Liver (tissue), 9 donors: Measurements from ENCODE around the gene DNAJB6. TPM values are rescaled to one million over a fixed set of nuclear protein-coding genes. Genes with fewer than 3 reads are reported as not detected.

Experiments used
- DNase-seq: peaks from one replicate; pipeline ENCODE4 v3.0.0-alpha.2; 2017; ENCODE audit warnings: low spot score
- H3K27ac ChIP-seq, 2 donors: one replicate each; pipeline ENCODE4 v1.7.0; 2013; ENCODE audit warnings: inconsistent platforms in 2 of 2, low read length in 2 of 2, control low read depth in 1 of 2, low read depth in 1 of 2, mild to moderate bottlenecking in 1 of 2
- H3K27me3 ChIP-seq, 4 donors: one replicate each; pipeline versions ENCODE4 v1.6.1 to v1.7.0; 2013; ENCODE audit warnings: low read length in 3 of 4, inconsistent platforms in 1 of 4, mild to moderate bottlenecking in 1 of 4, moderate library complexity in 1 of 4; ENCODE audit not compliant: control insufficient read depth in 4 of 4, insufficient read depth in 4 of 4
- H3K36me3 ChIP-seq, 4 donors: one replicate each; pipeline versions ENCODE4 v1.6.1 to v1.7.0; 2013; ENCODE audit warnings: low read length in 3 of 4, mild to moderate bottlenecking in 3 of 4, low read depth in 1 of 4, moderate library complexity in 1 of 4; ENCODE audit not compliant: control insufficient read depth in 4 of 4, insufficient read depth in 3 of 4
- H3K4me1 ChIP-seq, 4 donors: one replicate each; pipeline versions ENCODE4 v1.6.1 to v1.7.0; 2013; ENCODE audit warnings: low read length in 3 of 4, mild to moderate bottlenecking in 3 of 4, moderate library complexity in 1 of 4; ENCODE audit not compliant: control insufficient read depth in 4 of 4, insufficient read depth in 4 of 4
- H3K4me3 ChIP-seq, 3 donors: one replicate each; pipeline versions ENCODE4 v1.6.1 to v1.7.0; 2013; ENCODE audit warnings: low read length in 3 of 3, control low read depth in 1 of 3, low read depth in 1 of 3, mild to moderate bottlenecking in 1 of 3
- H3K9ac ChIP-seq, 2 donors: one replicate each; pipeline ENCODE4 v1.7.0; 2013; ENCODE audit warnings: low read length in 2 of 2, mild to moderate bottlenecking in 2 of 2, moderate library complexity in 2 of 2, control low read depth in 1 of 2, low read depth in 1 of 2
- H3K9me3 ChIP-seq, 4 donors: one replicate each; pipeline versions ENCODE4 v1.6.1 to v1.7.0; 2013; ENCODE audit warnings: low read length in 3 of 4; ENCODE audit not compliant: control insufficient read depth in 4 of 4
- EGR1 ChIP-seq, 2 donors: IDR thresholded peaks; 2 replicates each; pipeline ENCODE4 v1.6.1; 2016 to 2018; ENCODE audit warnings: antibody characterized with exemption in 2 of 2, low read depth in 2 of 2
- FOXA1 ChIP-seq: IDR thresholded peaks from 2 replicates; pipeline ENCODE4 v1.6.1; 2016; ENCODE audit warnings: antibody characterized with exemption
- GABPA ChIP-seq, 2 donors: IDR thresholded peaks in 1 of 2; conservative IDR thresholded peaks in 1 of 2; 2 replicates each; pipeline ENCODE4 v1.6.1; 2016; ENCODE audit warnings: antibody characterized with exemption in 2 of 2, mild to moderate bottlenecking in 1 of 2, moderate library complexity in 1 of 2
- HNF4G ChIP-seq: IDR thresholded peaks from 2 replicates; pipeline ENCODE4 v1.6.1; 2016; ENCODE audit warnings: antibody characterized with exemption
- MAX ChIP-seq: IDR thresholded peaks from 2 replicates; pipeline ENCODE4 v1.6.1; 2016; ENCODE audit warnings: antibody characterized with exemption
- NR2F2 ChIP-seq: IDR thresholded peaks from 2 replicates; pipeline ENCODE4 v1.6.1; 2016; ENCODE audit warnings: antibody characterized with exemption
- REST ChIP-seq: IDR thresholded peaks from 2 replicates; pipeline ENCODE4 v1.6.1; 2016; ENCODE audit warnings: antibody characterized with exemption, mild to moderate bottlenecking
- RXRA ChIP-seq, 2 donors: IDR thresholded peaks; 2 replicates each; pipeline ENCODE4 v1.6.1; 2017 to 2018; ENCODE audit warnings: antibody characterized with exemption in 2 of 2, mild to moderate bottlenecking in 1 of 2
- SP1 ChIP-seq: IDR thresholded peaks from 2 replicates; pipeline ENCODE4 v1.6.1; 2018; ENCODE audit warnings: antibody characterized with exemption, mild to moderate bottlenecking
- TAF1 ChIP-seq: conservative IDR thresholded peaks from 2 replicates; pipeline ENCODE4 v1.6.1; 2016; ENCODE audit warnings: antibody characterized with exemption, mild to moderate bottlenecking
- YY1 ChIP-seq: IDR thresholded peaks from 2 replicates; pipeline ENCODE4 v1.6.1; 2016; ENCODE audit warnings: antibody characterized with exemption, mild to moderate bottlenecking
- WGBS: extraction: QIAGEN DNeasy Blood & Tissue Kit; methylation state at CpG from one replicate; pipeline ENCODE4 v1.1.7; 2013; 5-methylcytosine and 5-hydroxymethylcytosine counted together
- polyA plus RNA-seq, 2 donors: library from polyadenylated mRNA; stranded (reverse) in 1 of 2; unstranded in 1 of 2; fragments of 200-250 nt in 1 of 2; fragments of >200 nt in 1 of 2; fragmentation: Nextera tagmentation in 1 of 2; extraction: Ambion mirVana in 1 of 2; gene quantifications; one replicate each; pipeline versions ENCODE4 v1.2.1 to v1.2.3, GENCODE V29; 2013 to 2015
- total RNA-seq, 2 donors: library from RNA; depleted of rRNA; stranded (reverse); fragments of >200 nt; gene quantifications; one replicate each; pipeline ENCODE4 v1.2.3, GENCODE V29; 2014
- TF ChIP-seq, protein P1 (sequence below): IDR thresholded peaks from 2 replicates; pipeline ENCODE4 v1.6.1; 2016; ENCODE audit warnings: antibody characterized with exemption
- TF ChIP-seq, protein P2 (sequence below): fragments of 150-350 bp; IDR thresholded peaks from 2 replicates; pipeline ENCODE4 v1.5.1; 2017; ENCODE audit warnings: improper control_type of control experiment, low read depth, low read length; ENCODE audit not compliant: missing input control
- TF ChIP-seq, protein P3 (sequence below): IDR thresholded peaks from 2 replicates; pipeline ENCODE4 v1.6.1; 2016; ENCODE audit warnings: antibody characterized with exemption
- donor health status: healthy.
- donor health status: healthy.
- donor health status: healthy.
- donor health status: healthy.
- donor health status: healthy.

Gene DNAJB6
- total and polyA plus RNA-seq, 4 donors, result 26.5 to 46.6 (median 42.4) TPM

DNA sequence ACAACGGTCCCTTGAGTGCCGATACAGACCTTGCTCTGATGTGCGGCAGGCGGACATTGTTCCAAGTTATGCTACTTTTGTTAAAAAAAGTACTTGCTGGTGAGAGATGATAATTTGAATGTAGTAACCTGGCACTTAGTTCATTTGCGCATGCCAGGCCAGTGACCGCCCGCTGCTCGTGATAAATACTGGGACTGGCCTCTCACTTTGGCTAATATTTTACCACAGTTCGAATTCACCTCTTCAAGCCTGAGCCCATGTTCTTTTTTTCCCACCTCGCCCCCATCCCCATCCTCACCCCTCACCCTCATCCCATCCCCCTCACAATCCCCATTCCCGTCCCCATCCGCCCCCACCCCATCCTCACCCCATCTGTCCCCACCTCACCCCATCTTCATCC is 126.4 kb downstream of the DNAJB6 start:
- TF ChIP-seq EGR1 (IDR thresholded peaks at IDR 0.05; ENCODE audit: low read depth in 2 of 2) (no peak), FOXA1 (no peak), NR2F2 (no peak), REST (no peak)
- H3K4me3 ChIP-seq, result no peak overlapping the region
- no peaks in the 10 kb centered on the region for H3K36me3 ChIP-seq
- 68% methylated on average over 12 of the region's 12 CpGs for whole genome bisulfite sequencing
- H3K9me3 ChIP-seq, result no peaks in the 10 kb centered on the region
- no peak for DNase-seq
- H3K27ac ChIP-seq, result no peak overlapping the region
- H3K9ac ChIP-seq, result no peak overlapping the region
- H3K4me1 ChIP-seq, result no peaks in the 10 kb centered on the region
- no peaks in the 10 kb centered on the region for H3K27me3 ChIP-seq

GRCh38 chr7:157464111-157464970 is 127.5 kb downstream of the DNAJB6 start:
- no peak overlapping the region for H3K27ac ChIP-seq
- no peaks in the 10 kb centered on the region for H3K9me3 ChIP-seq
- no peaks in the 10 kb centered on the region for H3K36me3 ChIP-seq
- H3K4me3 ChIP-seq, result no peak overlapping the region
- 39% methylated on average over 15 of the region's 15 CpGs for WGBS
- no peaks in the 10 kb centered on the region for H3K4me1 ChIP-seq
- TF ChIP-seq, protein P1, sequence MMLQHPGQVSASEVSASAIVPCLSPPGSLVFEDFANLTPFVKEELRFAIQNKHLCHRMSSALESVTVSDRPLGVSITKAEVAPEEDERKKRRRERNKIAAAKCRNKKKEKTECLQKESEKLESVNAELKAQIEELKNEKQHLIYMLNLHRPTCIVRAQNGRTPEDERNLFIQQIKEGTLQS, result no peak
- no peak for TF ChIP-seq MAX
- no peak for DNase-seq
- H3K27me3 ChIP-seq, result no peaks in the 10 kb centered on the region
- no peak overlapping the region for H3K9ac ChIP-seq

GRCh38 chr7:157464971-157465886 is 128.4 kb downstream of the DNAJB6 start:
- Histone ChIP-seq H3K9me3 (no peaks in the 10 kb centered on the region), H3K36me3 (no peaks in the 10 kb centered on the region), H3K27me3 (no peaks in the 10 kb centered on the region), H3K9ac (no peak overlapping the region), H3K27ac (no peak overlapping the region), H3K4me3 (no peak overlapping the region), H3K4me1 (no peaks in the 10 kb centered on the region)
- DNase-seq, result no peak
- WGBS, result 73% methylated on average over 30 of the region's 30 CpGs
- TF ChIP-seq GABPA (IDR thresholded peaks at IDR 0.05 in 1 of 2, conservative IDR thresholded peaks at IDR 0.05 in 1 of 2) (no peak), FOXA1 (no peak), EGR1 (IDR thresholded peaks at IDR 0.05; ENCODE audit: low read depth in 2 of 2) (no peak), NR2F2 (no peak), SP1 (no peak), TAF1 (no peak), YY1 (no peak), HNF4G (no peak), RXRA (IDR thresholded peaks at IDR 0.05) (no peak)
- TF ChIP-seq, protein P2, sequence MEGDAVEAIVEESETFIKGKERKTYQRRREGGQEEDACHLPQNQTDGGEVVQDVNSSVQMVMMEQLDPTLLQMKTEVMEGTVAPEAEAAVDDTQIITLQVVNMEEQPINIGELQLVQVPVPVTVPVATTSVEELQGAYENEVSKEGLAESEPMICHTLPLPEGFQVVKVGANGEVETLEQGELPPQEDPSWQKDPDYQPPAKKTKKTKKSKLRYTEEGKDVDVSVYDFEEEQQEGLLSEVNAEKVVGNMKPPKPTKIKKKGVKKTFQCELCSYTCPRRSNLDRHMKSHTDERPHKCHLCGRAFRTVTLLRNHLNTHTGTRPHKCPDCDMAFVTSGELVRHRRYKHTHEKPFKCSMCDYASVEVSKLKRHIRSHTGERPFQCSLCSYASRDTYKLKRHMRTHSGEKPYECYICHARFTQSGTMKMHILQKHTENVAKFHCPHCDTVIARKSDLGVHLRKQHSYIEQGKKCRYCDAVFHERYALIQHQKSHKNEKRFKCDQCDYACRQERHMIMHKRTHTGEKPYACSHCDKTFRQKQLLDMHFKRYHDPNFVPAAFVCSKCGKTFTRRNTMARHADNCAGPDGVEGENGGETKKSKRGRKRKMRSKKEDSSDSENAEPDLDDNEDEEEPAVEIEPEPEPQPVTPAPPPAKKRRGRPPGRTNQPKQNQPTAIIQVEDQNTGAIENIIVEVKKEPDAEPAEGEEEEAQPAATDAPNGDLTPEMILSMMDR, result no peak
- TF ChIP-seq, protein P1, result no peak
- TF ChIP-seq, protein P3, sequence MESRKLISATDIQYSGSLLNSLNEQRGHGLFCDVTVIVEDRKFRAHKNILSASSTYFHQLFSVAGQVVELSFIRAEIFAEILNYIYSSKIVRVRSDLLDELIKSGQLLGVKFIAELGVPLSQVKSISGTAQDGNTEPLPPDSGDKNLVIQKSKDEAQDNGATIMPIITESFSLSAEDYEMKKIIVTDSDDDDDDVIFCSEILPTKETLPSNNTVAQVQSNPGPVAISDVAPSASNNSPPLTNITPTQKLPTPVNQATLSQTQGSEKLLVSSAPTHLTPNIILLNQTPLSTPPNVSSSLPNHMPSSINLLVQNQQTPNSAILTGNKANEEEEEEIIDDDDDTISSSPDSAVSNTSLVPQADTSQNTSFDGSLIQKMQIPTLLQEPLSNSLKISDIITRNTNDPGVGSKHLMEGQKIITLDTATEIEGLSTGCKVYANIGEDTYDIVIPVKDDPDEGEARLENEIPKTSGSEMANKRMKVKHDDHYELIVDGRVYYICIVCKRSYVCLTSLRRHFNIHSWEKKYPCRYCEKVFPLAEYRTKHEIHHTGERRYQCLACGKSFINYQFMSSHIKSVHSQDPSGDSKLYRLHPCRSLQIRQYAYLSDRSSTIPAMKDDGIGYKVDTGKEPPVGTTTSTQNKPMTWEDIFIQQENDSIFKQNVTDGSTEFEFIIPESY, result no peak
